ENCODE data around the gene C1GALT1C1L. TPM values are rescaled to one million over a fixed set of nuclear protein-coding genes. Genes with fewer than 3 reads are reported as not detected.

The C1GALT1C1L gene
- total RNA-seq, 1 donor from 2014 or later = not detected

DNA sequence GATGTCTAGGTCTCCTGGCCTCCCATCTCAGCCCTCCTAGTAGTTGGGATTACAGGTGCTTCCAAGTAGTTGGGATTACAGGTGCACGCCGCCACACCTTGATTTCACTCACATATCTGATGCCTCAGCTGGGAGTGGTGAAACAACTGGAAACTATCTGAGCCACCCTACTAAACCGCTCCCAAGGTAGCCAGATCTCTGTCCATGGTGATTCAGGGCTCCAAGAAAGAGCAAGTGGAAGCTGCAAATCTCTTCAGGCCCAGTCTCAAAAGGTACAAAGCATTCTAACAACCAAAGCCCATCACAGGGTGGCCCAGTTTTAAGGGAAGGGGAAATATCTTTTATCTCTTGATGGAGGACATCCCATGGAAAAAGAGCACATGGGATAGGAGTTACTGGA, 19.0 kb downstream of the C1GALT1C1L start:
- DNase-seq (ENCODE audit: extremely low spot score, unreplicated experiment) = no peak

DNA sequence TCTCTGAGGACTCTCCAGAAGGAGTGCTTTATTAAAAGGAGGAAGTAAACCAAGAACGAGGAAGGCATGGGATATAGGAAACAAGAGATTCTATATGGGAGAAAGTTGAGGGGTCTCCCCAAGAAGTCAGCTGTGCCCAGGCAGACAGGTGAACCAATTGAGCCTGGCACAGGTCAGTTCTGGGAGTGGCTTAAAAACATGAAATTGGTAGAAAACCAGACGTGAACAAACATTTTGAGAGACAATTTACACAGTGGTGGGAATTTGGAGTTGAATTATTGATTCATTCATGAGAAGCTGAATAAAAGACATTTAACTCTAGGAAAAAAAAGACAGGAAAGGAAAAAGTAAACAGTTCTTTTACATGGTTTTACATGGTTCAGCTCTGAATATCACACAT, 22.7 kb downstream of the C1GALT1C1L start:
- peaks cover 15% of the 10 kb centered on the region for H3K4me1 Mint-ChIP-seq (ENCODE audit: unreplicated experiment)
- DNase-seq (ENCODE audit: extremely low spot score, unreplicated experiment) = no peak
- H3K27me3 Mint-ChIP-seq (ENCODE audit: unreplicated experiment) = peaks cover 4% of the 10 kb centered on the region
- no peak overlapping the region for H3K4me3 Mint-ChIP-seq (ENCODE audit: unreplicated experiment)
- no peak overlapping the region for H3K27ac Mint-ChIP-seq (ENCODE audit: unreplicated experiment)
- peaks cover 2% of the 10 kb centered on the region for H3K36me3 Mint-ChIP-seq (ENCODE audit: unreplicated experiment)
- no peak for TF ChIP-seq CTCF (IDR thresholded peaks at IDR 0.05)
- peaks cover 5% of the 10 kb centered on the region for H3K9me3 Mint-ChIP-seq (ENCODE audit: unreplicated experiment)

More for the DNA sequence above, 19.0 kb downstream of the C1GALT1C1L start:
- Mint-ChIP-seq H3K27me3 (ENCODE audit: unreplicated experiment) (peaks cover 4% of the 10 kb centered on the region), H3K4me3 (ENCODE audit: unreplicated experiment) (no peak overlapping the region), H3K4me1 (ENCODE audit: unreplicated experiment) (no peaks in the 10 kb centered on the region), H3K36me3 (ENCODE audit: unreplicated experiment) (peaks cover 5% of the 10 kb centered on the region), H3K27ac (ENCODE audit: unreplicated experiment) (no peak overlapping the region), H3K9me3 (ENCODE audit: unreplicated experiment) (peaks cover 5% of the 10 kb centered on the region)
- TF ChIP-seq CTCF (IDR thresholded peaks at IDR 0.05) = no peak

GRCh38 chr2:43648994-43649701, 27.1 kb downstream of the C1GALT1C1L start:
- H3K4me3 Mint-ChIP-seq (ENCODE audit: unreplicated experiment) = no peak overlapping the region
- no peak for DNase-seq (ENCODE audit: extremely low spot score, unreplicated experiment)
- H3K36me3 Mint-ChIP-seq (ENCODE audit: unreplicated experiment) = peaks cover 2% of the 10 kb centered on the region
- H3K27me3 Mint-ChIP-seq (ENCODE audit: unreplicated experiment) = peaks cover 4% of the 10 kb centered on the region
- H3K27ac Mint-ChIP-seq (ENCODE audit: unreplicated experiment) = peak overlapping the region; percentile 82
- TF ChIP-seq CTCF (IDR thresholded peaks at IDR 0.05) = no peak
- H3K9me3 Mint-ChIP-seq (ENCODE audit: unreplicated experiment) = no peaks in the 10 kb centered on the region
- peaks cover 17% of the 10 kb centered on the region for H3K4me1 Mint-ChIP-seq (ENCODE audit: unreplicated experiment)

DNA sequence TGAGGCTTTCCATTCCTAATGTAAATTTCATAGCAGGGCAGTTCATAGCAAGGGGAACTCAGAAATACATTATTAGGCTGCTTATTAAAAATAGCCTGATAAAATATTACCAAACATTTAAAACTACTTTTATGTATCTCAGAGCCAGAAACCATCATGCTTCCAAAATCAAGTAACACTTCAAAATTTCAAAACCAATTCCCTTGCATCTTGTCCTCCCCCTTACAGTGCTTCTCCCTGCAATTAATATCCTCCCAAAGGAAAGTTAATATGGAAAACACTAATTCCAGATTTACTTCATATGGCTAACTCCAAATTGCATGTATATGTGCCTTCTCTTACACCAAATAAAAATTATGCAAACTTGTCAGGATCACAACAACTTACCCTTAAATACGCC, 32.5 kb downstream of the C1GALT1C1L start:
- no peak overlapping the region for H3K4me3 Mint-ChIP-seq (ENCODE audit: unreplicated experiment)
- peaks cover 4% of the 10 kb centered on the region for H3K4me1 Mint-ChIP-seq (ENCODE audit: unreplicated experiment)
- no peak for DNase-seq (ENCODE audit: extremely low spot score, unreplicated experiment)
- no peaks in the 10 kb centered on the region for H3K9me3 Mint-ChIP-seq (ENCODE audit: unreplicated experiment)
- no peak overlapping the region for H3K27ac Mint-ChIP-seq (ENCODE audit: unreplicated experiment)
- no peak for TF ChIP-seq CTCF (IDR thresholded peaks at IDR 0.05)
- no peaks in the 10 kb centered on the region for H3K27me3 Mint-ChIP-seq (ENCODE audit: unreplicated experiment)
- H3K36me3 Mint-ChIP-seq (ENCODE audit: unreplicated experiment) = no peaks in the 10 kb centered on the region

DNA sequence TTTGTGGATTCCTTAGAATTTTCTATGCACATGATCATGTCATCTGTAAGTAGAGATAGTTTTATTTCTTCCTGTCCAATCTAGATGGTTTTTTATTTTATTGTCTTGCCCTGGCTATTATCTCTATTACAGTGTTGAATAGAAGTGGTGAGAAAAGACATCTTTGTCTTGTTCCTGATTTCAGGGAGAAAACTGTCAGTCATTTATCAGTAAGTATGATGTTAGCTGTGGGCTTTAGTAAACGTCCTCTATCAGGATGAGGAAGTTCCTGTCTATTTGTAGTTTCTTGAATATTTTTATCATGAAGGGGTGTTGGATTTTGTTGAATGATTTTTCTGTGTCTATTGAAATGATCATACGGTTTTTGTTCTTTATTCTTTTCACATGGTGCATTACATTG, 33.9 kb downstream of the C1GALT1C1L start:
- DNase-seq (ENCODE audit: extremely low spot score, unreplicated experiment) = no peak
- TF ChIP-seq CTCF (IDR thresholded peaks at IDR 0.05) = no peak
- H3K9me3 Mint-ChIP-seq (ENCODE audit: unreplicated experiment) = no peaks in the 10 kb centered on the region
- H3K4me3 Mint-ChIP-seq (ENCODE audit: unreplicated experiment) = no peak overlapping the region
- no peak overlapping the region for H3K27ac Mint-ChIP-seq (ENCODE audit: unreplicated experiment)
- peaks cover 10% of the 10 kb centered on the region for H3K4me1 Mint-ChIP-seq (ENCODE audit: unreplicated experiment)
- no peaks in the 10 kb centered on the region for H3K36me3 Mint-ChIP-seq (ENCODE audit: unreplicated experiment)
- H3K27me3 Mint-ChIP-seq (ENCODE audit: unreplicated experiment) = no peaks in the 10 kb centered on the region
